ENCODE results near the gene COX6B2.

The COX6B2 gene

GRCh38 chr19:55383279-55384130 is 29.0 kb upstream of the COX6B2 start:
- no peak for DNase-seq (ENCODE audit: low read depth in 1 of 2, low spot score in 1 of 2)

- DNase-seq (ENCODE audit: low read depth in 1 of 2, low spot score in 1 of 2): no peak
Measured at GRCh38 chr19:55382522-55383054, 28.1 kb upstream of the COX6B2 start.

- no peak for DNase-seq (ENCODE audit: low read depth in 1 of 2, low spot score in 1 of 2)
Measured at GRCh38 chr19:55382013-55382412, 27.5 kb upstream of the COX6B2 start.

- DNase-seq (ENCODE audit: low read depth in 1 of 2, low spot score in 1 of 2): no peak
Measured at GRCh38 chr19:55379174-55379573, 24.7 kb upstream of the COX6B2 start.

GRCh38 chr19:55377356-55378131 is 23.0 kb upstream of the COX6B2 start:
- no peak for DNase-seq (ENCODE audit: low read depth in 1 of 2, low spot score in 1 of 2)

GRCh38 chr19:55376241-55376933 is 21.9 kb upstream of the COX6B2 start, which contains the start of gene TMEM190:
Gene TMEM190 (plus strand): TSS chr19:55376826. CDS start chr19:55376854, 28 bp downstream.
- DNase-seq (ENCODE audit: low read depth in 1 of 2, low spot score in 1 of 2): no peak

- no peak for DNase-seq (ENCODE audit: low read depth in 1 of 2, low spot score in 1 of 2)
Measured at GRCh38 chr19:55373993-55374757, 19.7 kb upstream of the COX6B2 start.

GRCh38 chr19:55373306-55373992 is 18.9 kb upstream of the COX6B2 start:
- no peak for DNase-seq (ENCODE audit: low read depth in 1 of 2, low spot score in 1 of 2)

- DNase-seq (ENCODE audit: low read depth in 1 of 2, low spot score in 1 of 2): no peak
Measured at GRCh38 chr19:55372316-55373081, 18.0 kb upstream of the COX6B2 start.

GRCh38 chr19:55370305-55370988 is 15.9 kb upstream of the COX6B2 start, which contains the start of gene IL11:
Gene IL11 (minus strand): TSS chr19:55370463. CDS start chr19:55370310, 153 bp downstream.
- no peak for DNase-seq (ENCODE audit: low read depth in 1 of 2, low spot score in 1 of 2)

GRCh38 chr19:55369653-55370304 is 15.3 kb upstream of the COX6B2 start:
- DNase-seq (ENCODE audit: low read depth in 1 of 2, low spot score in 1 of 2): no peak

- no peak for DNase-seq (ENCODE audit: low read depth in 1 of 2, low spot score in 1 of 2)
Measured at GRCh38 chr19:55368701-55369563, 14.4 kb upstream of the COX6B2 start.

GRCh38 chr19:55368106-55368505 is 13.6 kb upstream of the COX6B2 start:
- DNase-seq (ENCODE audit: low read depth in 1 of 2, low spot score in 1 of 2): no peak

- no peak for DNase-seq (ENCODE audit: low read depth in 1 of 2, low spot score in 1 of 2)
Measured at GRCh38 chr19:55366790-55367189, 12.3 kb upstream of the COX6B2 start.

- DNase-seq (ENCODE audit: low read depth in 1 of 2, low spot score in 1 of 2): no peak
Measured at GRCh38 chr19:55365964-55366363, 11.4 kb upstream of the COX6B2 start.

- DNase-seq (ENCODE audit: low read depth in 1 of 2, low spot score in 1 of 2): no peak
Measured at GRCh38 chr19:55365245-55365644, 10.7 kb upstream of the COX6B2 start.
